ENCODE measurements around the gene RABIF.
"Not testable (repeated sequence)": the region's sequence is repeated elsewhere in the genome, so short reads cannot be mapped to it uniquely, and the experiment has no call there.

Gene RABIF

DNA sequence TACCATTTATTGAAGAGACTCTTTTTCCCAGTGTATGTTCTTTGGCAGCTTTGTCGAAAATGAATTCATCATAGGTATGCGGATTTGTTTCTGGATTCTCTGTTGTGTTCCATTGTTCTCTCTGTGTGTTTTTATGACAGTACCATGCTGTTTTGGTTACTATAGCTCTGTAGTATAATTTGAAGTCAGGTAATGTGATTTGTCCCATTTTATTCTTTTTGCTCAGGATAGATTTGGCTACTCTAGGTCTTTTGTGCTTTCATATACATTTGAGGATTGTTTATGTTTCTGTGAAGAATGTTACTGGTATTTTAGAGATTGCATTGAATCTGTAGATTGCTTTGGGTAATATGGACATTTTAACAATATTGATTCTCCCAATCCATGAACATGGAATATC, 43.5 kb upstream of the RABIF start:
- no peak for DNase-seq (ENCODE audit: extremely low spot score)
- POLR2A ChIA-PET, result no interaction called here
- CTCF ChIA-PET, result no interaction called here
- TF ChIP-seq SP1 (IDR thresholded peaks at IDR 0.05) (no peak), ZNF384 (IDR thresholded peaks at IDR 0.05) (no peak), ELF4 (IDR thresholded peaks at IDR 0.05) (no peak), L3MBTL2 (conservative IDR thresholded peaks at IDR 0.05) (no peak)

DNA sequence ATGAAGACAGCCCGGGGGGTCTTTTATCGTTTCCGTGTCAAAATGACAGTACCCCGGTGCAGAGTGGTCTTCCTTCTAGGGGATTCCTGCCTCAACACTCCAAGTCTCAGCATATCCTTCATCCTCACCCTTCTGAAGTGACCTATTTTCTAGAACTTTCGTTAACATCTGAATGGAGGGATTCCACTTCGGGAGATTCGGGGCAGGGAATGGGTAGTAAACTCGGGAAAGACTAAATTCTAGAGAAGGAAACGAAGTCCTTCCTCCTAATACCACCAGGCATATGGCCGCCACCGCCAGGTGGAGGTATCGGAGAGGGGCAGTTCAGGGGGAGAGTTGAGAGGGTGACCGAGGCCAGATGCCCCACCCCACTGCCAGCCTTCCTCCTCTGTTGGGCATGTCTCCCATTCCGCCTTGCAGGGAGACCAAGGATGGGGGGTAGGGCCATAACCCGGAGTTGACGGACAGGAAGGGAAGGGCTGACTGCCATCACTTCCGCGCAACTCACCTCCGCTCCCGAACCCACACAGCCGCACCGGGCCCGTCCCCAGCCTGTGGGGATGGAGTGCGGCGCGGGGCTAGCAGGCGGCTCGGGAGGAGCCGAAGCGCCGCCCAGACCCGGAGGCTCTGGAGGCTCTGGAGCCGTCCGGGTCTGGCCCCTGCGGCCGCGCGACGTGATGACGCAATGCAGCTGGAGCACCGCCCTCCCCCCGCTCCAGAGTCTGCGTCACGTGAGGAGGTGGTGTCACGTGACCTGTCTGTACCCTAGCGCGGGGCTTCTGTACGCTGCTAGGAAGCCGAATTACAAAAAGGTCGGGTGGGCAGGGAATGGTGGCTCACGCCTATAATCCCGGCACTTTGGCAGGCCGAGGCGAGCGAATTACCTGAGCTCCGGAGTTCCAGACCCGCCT, 37.9 kb upstream of the RABIF start, which contains the start of gene KLHL12:
KLHL12 (minus strand) TSS at position 654 of the 911 bp plus-strand sequence. CDS start 2,072 bp downstream, outside the sequence.
- CTCF ChIA-PET, result interaction anchor here (0.7 to 1.2 kb wide), 2 partner anchors 18 to 32 kb away, joined by 3 to 13 read pairs; no protein-coding TSS in a partner anchor

GRCh38 chr1:202923533-202923932, 34.6 kb upstream of the RABIF start:
- TF ChIP-seq FOXA1 (IDR thresholded peaks at IDR 0.05) (no peak), ARNT (IDR thresholded peaks at IDR 0.05) (no peak), CTBP1 (IDR thresholded peaks at IDR 0.05; ENCODE audit: borderline replicate concordance) (no peak), FOXK2 (IDR thresholded peaks at IDR 0.05) (no peak), ELF4 (IDR thresholded peaks at IDR 0.05) (no peak), LEF1 (IDR thresholded peaks at IDR 0.05; ENCODE audit: borderline replicate concordance) (no peak), HDGF (IDR thresholded peaks at IDR 0.05; ENCODE audit: borderline replicate concordance) (no peak), SP1 (IDR thresholded peaks at IDR 0.05) (no peak), NFRKB (IDR thresholded peaks at IDR 0.05) (no peak), TARDBP (IDR thresholded peaks at IDR 0.05) (no peak), BHLHE40 (IDR thresholded peaks at IDR 0.05; ENCODE audit: borderline replicate concordance) (no peak), SUZ12 (IDR thresholded peaks at IDR 0.05) (no peak), ZNF384 (IDR thresholded peaks at IDR 0.05) (no peak), L3MBTL2 (conservative IDR thresholded peaks at IDR 0.05) (no peak), FOXM1 (IDR thresholded peaks at IDR 0.05; ENCODE audit: borderline replicate concordance) (no peak)
- TF ChIP-seq, protein P1, sequence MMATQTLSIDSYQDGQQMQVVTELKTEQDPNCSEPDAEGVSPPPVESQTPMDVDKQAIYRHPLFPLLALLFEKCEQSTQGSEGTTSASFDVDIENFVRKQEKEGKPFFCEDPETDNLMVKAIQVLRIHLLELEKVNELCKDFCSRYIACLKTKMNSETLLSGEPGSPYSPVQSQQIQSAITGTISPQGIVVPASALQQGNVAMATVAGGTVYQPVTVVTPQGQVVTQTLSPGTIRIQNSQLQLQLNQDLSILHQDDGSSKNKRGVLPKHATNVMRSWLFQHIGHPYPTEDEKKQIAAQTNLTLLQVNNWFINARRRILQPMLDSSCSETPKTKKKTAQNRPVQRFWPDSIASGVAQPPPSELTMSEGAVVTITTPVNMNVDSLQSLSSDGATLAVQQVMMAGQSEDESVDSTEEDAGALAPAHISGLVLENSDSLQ (IDR thresholded peaks at IDR 0.05), result no peak
- POLR2A ChIA-PET, result no interaction called here
- DNase-seq (ENCODE audit: extremely low spot score), result no peak
- CTCF ChIA-PET, result no interaction called here

More for the DNA sequence above, 37.9 kb upstream of the RABIF start, which contains the start of gene KLHL12:
- peak; percentile 99 for DNase-seq (ENCODE audit: extremely low spot score)
- TF ChIP-seq NFRKB (IDR thresholded peaks at IDR 0.05) (no peak), HDGF (IDR thresholded peaks at IDR 0.05; ENCODE audit: borderline replicate concordance) (no peak), FOXM1 (IDR thresholded peaks at IDR 0.05; ENCODE audit: borderline replicate concordance) (peak; percentile 34; the same call in 1 of the 2 replicates), FOXA1 (IDR thresholded peaks at IDR 0.05) (no peak), SP1 (IDR thresholded peaks at IDR 0.05) (no peak), ARNT (IDR thresholded peaks at IDR 0.05) (peak; percentile 100), ZNF384 (IDR thresholded peaks at IDR 0.05) (no peak), BHLHE40 (IDR thresholded peaks at IDR 0.05; ENCODE audit: borderline replicate concordance) (no peak), SUZ12 (IDR thresholded peaks at IDR 0.05) (no peak), ELF4 (IDR thresholded peaks at IDR 0.05) (peak; percentile 44; the same call in 1 of the 2 replicates), FOXK2 (IDR thresholded peaks at IDR 0.05) (no peak), CTBP1 (IDR thresholded peaks at IDR 0.05; ENCODE audit: borderline replicate concordance) (no peak; the same call in 1 of the 2 replicates), L3MBTL2 (conservative IDR thresholded peaks at IDR 0.05) (peak; percentile 68), LEF1 (IDR thresholded peaks at IDR 0.05; ENCODE audit: borderline replicate concordance) (peak; percentile 83; the same call in 1 of the 2 replicates), TARDBP (IDR thresholded peaks at IDR 0.05) (no peak)
- TF ChIP-seq, protein P1 (IDR thresholded peaks at IDR 0.05), result peak; percentile 76
- POLR2A ChIA-PET, result interaction anchor here (0.7 to 1.4 kb wide), 8 partner anchors 10 to 102 kb away, joined by 3 to 10 read pairs (median 4); partner anchors contain the start of genes RABIF and TMEM183A

DNA sequence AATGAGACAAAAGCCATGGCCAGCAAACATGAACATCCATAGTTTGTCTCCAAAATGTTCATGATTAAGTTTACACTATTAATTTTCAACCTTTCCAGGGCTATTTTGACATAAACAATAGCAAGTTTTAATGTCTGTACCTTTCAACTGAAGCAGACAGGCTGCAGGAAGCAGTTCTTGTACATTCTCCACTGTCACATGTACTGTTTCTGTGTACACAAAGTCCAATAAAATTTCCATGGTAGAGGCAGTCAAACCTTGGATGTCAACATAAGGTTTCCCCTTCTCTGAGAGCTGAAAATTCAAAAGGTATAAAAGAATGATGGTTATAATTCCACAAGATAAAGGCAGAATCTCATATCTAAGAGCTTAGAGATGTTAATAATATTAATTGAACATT, 30.7 kb upstream of the RABIF start:
- no peak for TF ChIP-seq TARDBP (IDR thresholded peaks at IDR 0.05)
- no peak for TF ChIP-seq ELF4 (IDR thresholded peaks at IDR 0.05)
- no peak for TF ChIP-seq HDGF (IDR thresholded peaks at IDR 0.05; ENCODE audit: borderline replicate concordance)
- no peak for TF ChIP-seq FOXM1 (IDR thresholded peaks at IDR 0.05; ENCODE audit: borderline replicate concordance)
- no peak for TF ChIP-seq ZNF384 (IDR thresholded peaks at IDR 0.05)
- TF ChIP-seq NFRKB (IDR thresholded peaks at IDR 0.05), result no peak
- no peak for TF ChIP-seq CTBP1 (IDR thresholded peaks at IDR 0.05; ENCODE audit: borderline replicate concordance)
- TF ChIP-seq FOXK2 (IDR thresholded peaks at IDR 0.05), result no peak
- no peak for TF ChIP-seq BHLHE40 (IDR thresholded peaks at IDR 0.05; ENCODE audit: borderline replicate concordance)
- no peak for TF ChIP-seq FOXA1 (IDR thresholded peaks at IDR 0.05)
- TF ChIP-seq ARNT (IDR thresholded peaks at IDR 0.05), result no peak
- TF ChIP-seq SP1 (IDR thresholded peaks at IDR 0.05), result no peak
- TF ChIP-seq SUZ12 (IDR thresholded peaks at IDR 0.05), result no peak
- TF ChIP-seq, protein P1 (IDR thresholded peaks at IDR 0.05), result no peak
- no peak for TF ChIP-seq L3MBTL2 (conservative IDR thresholded peaks at IDR 0.05)
- no peak for TF ChIP-seq LEF1 (IDR thresholded peaks at IDR 0.05; ENCODE audit: borderline replicate concordance)
- DNase-seq (ENCODE audit: extremely low spot score), result no peak
- ChIA-PET POLR2A (no interaction called here), CTCF (interaction anchor here (0.6 kb wide), 1 partner anchor 26 kb away, joined by 6 read pairs; no protein-coding TSS in a partner anchor)

DNA sequence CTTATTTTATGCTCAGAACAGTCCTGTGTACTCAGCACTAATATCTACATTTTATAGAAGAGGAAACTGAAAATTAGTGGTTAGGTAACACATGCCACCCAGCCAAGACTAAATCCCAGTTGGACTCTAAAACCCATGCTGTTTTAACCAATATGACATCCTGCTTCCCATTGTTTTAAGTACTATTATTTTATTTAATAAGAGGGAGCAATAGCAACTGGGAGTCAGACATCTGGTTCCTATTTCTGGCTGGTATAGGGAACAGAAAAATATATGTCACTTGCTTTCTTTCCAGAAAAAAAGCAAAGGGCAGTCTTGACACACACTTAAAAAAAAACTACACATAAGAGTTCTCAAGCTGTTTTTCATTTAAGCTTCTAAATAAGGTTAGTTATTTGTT, 26.2 kb upstream of the RABIF start:
- TF ChIP-seq, protein P1 (IDR thresholded peaks at IDR 0.05), result no peak
- no peak for TF ChIP-seq TARDBP (IDR thresholded peaks at IDR 0.05)
- no peak for DNase-seq (ENCODE audit: extremely low spot score)
- ChIA-PET CTCF (interaction anchor here (0.7 to 0.8 kb wide), 3 partner anchors 53 to 1627 kb away, joined by 3 to 6 read pairs (median 3); no protein-coding TSS in a partner anchor), POLR2A (no interaction called here)

DNA sequence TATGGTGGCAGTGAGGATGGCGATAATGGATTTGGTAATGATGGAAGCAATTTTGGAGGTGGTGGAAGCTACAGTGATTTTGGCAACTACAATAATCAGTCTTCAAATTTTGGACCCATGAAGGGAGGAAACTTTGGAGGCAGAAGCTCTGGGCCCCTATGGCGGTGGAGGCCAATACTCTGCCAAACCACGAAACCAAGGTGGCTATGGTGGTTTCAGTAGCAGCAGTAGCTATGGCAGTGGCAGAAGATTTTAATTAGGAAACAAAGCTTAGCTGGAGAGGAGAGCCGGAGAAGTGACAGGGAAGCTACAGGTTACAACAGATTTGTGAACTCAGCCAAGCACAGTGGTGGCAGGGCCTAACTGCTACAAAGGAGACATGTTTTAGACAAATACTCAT, 23.5 kb upstream of the RABIF start:
- CTCF ChIA-PET; DNase-seq (ENCODE audit: extremely low spot score): not testable (repeated sequence)
- POLR2A ChIA-PET, result interaction anchor here (1.8 kb wide), 1 partner anchor 15 kb away, joined by 4 read pairs; the partner anchor contains the start of gene KLHL12
